Cardiac septum (tissue), 1 donor: ENCODE data around the gene OLA1. TPM values are rescaled to one million over a fixed set of nuclear protein-coding genes. Genes with fewer than 3 reads are reported as not detected.

Experiments used
- DNase-seq: peaks from one replicate; pipeline ENCODE4 v3.0.0-alpha.2; 2020; ENCODE audit warnings: low spot score
- intact Hi-C: fragments of 100-400 bp; cut with DNase I; formaldehyde crosslinking; loops from one replicate; pipeline ENCODE4 v1.14.0; 2022
- total RNA-seq: library from RNA; stranded (reverse); fragmentation: NEBNext Ultra II Directional; extraction: Animal tissue kit (Norgen Biotek cat#: 25700); gene quantifications from one replicate; pipeline ENCODE4 v1.2.1, GENCODE V29; 2021
- donor health status: DM: no; HTN: no; CAD: no.

Gene OLA1
- total RNA-seq, 1 donor from 2014 or later, result 51.2 TPM

- intact Hi-C loops, result no loop called here
- no peak for DNase-seq
These were observed 200.1 kb downstream of the OLA1 start for GRCh38 chr2:174048243-174048642.

- intact Hi-C loops, result no loop called here
- DNase-seq, result no peak
These were observed 200.6 kb downstream of the OLA1 start for GRCh38 chr2:174047746-174048145.

GRCh38 chr2:174046172-174046571 lies 202.2 kb downstream of the OLA1 start:
- intact Hi-C loops, result no loop called here
- no peak for DNase-seq

- no peak for DNase-seq
- intact Hi-C loops, result loop anchor here (5.0 kb wide), 1 partner anchor 162 kb away; no protein-coding TSS in a partner anchor
These were observed 203.8 kb downstream of the OLA1 start for GRCh38 chr2:174044556-174044955.

- DNase-seq, result no peak
These were observed 208.0 kb downstream of the OLA1 start for GRCh38 chr2:174040417-174040701.

GRCh38 chr2:174039551-174040416 lies 208.5 kb downstream of the OLA1 start:
- DNase-seq, result peak; percentile 90
- intact Hi-C loops, result loop anchor here (1.0 to 10.0 kb wide), 7 partner anchors 48 to 635 kb away; partner anchors contain the start of genes OLA1 and SP3

More at GRCh38 chr2:174040417-174040701, 208.0 kb downstream of the OLA1 start:
- intact Hi-C loops, result loop anchor here (5.0 kb wide), 1 partner anchor 158 kb away; no protein-coding TSS in a partner anchor

GRCh38 chr2:174038462-174038861 lies 209.9 kb downstream of the OLA1 start:
- intact Hi-C loops, result loop anchor here (2.0 to 10.0 kb wide), 5 partner anchors 74 to 634 kb away; partner anchors contain the start of genes OLA1 and SP3
- no peak for DNase-seq

GRCh38 chr2:174036825-174037224 lies 211.5 kb downstream of the OLA1 start:
- DNase-seq, result no peak
- intact Hi-C loops, result loop anchor here (10.0 kb wide), 4 partner anchors 208 to 632 kb away; partner anchors contain the start of gene OLA1

- no peak for DNase-seq
- intact Hi-C loops, result loop anchor here (10.0 kb wide), 4 partner anchors 209 to 631 kb away; partner anchors contain the start of gene OLA1
These were observed 212.2 kb downstream of the OLA1 start for GRCh38 chr2:174035981-174036742.

- DNase-seq, result no peak
- intact Hi-C loops, result loop anchor here (10.0 kb wide), 4 partner anchors 210 to 630 kb away; partner anchors contain the start of gene OLA1
These were observed 213.2 kb downstream of the OLA1 start for GRCh38 chr2:174035117-174035635.

GRCh38 chr2:174033163-174033550 lies 215.2 kb downstream of the OLA1 start:
- no peak for DNase-seq
- intact Hi-C loops, result loop anchor here (10.0 kb wide), 4 partner anchors 212 to 628 kb away; partner anchors contain the start of gene OLA1

GRCh38 chr2:174031226-174031625 lies 217.1 kb downstream of the OLA1 start:
- intact Hi-C loops, result loop anchor here (10.0 kb wide), 4 partner anchors 214 to 626 kb away; partner anchors contain the start of gene OLA1
- no peak for DNase-seq

- no peak for DNase-seq
- intact Hi-C loops, result no loop called here
These were observed 219.4 kb downstream of the OLA1 start for GRCh38 chr2:174028935-174029334.

GRCh38 chr2:174027956-174028355 lies 220.4 kb downstream of the OLA1 start:
- DNase-seq, result no peak
- intact Hi-C loops, result no loop called here

- DNase-seq, result no peak
- intact Hi-C loops, result no loop called here
These were observed 222.0 kb downstream of the OLA1 start for GRCh38 chr2:174026122-174026845.

- intact Hi-C loops, result loop anchor here (2.0 kb wide), 2 partner anchors 21 to 61 kb away; partner anchors contain the start of gene SP3
- peak; percentile 92 for DNase-seq
These were observed 222.8 kb downstream of the OLA1 start for GRCh38 chr2:174025271-174026121.

- intact Hi-C loops, result loop anchor here (2.0 kb wide), 2 partner anchors 20 to 60 kb away; partner anchors contain the start of gene SP3
- no peak for DNase-seq
These were observed 223.6 kb downstream of the OLA1 start for GRCh38 chr2:174024524-174025270.
